GM23338 (cell line): ENCODE measurements around the gene NKD1. TPM values are rescaled to one million over a fixed set of nuclear protein-coding genes. Genes with fewer than 3 reads are reported as not detected.

Source experiments
- ATAC-seq: fragments of 200-7000 bp; cut with Tn5 transposase; 3 replicates; pipeline ENCODE4 v1.9.1; 2020
- DNase-seq: peaks from one replicate; pipeline ENCODE4 v3.0.0-alpha.2; 2015; ENCODE audit warnings: low spot score
- H2AFZ ChIP-seq: fragments of 200-600 bp; sonication (generic); 2 replicates; pipeline ENCODE4 v1.8.0; 2016; ENCODE audit warnings: antibody characterized with exemption, mild to moderate bottlenecking, moderate library complexity
- H3F3A ChIP-seq: fragments of 200-600 bp; sonication (generic); replicated peaks from 2 replicates; pipeline ENCODE4 v1.8.0; 2017; ENCODE audit warnings: antibody characterized with exemption, mixed run types, low read depth
- H3K27ac ChIP-seq: fragments of 200-600 bp; sonication (generic); 2 replicates; pipeline ENCODE4 v1.6.1; 2016; ENCODE audit warnings: low read depth
- H3K27me3 ChIP-seq: fragments of 200-600 bp; sonication (generic); 2 replicates; pipeline ENCODE4 v1.8.0; 2016; ENCODE audit warnings: mild to moderate bottlenecking, mixed run types, moderate library complexity; ENCODE audit not compliant: insufficient read depth
- H3K36me3 ChIP-seq: fragments of 200-600 bp; sonication (generic); 2 replicates; pipeline ENCODE4 v1.8.0; 2016; ENCODE audit warnings: mild to moderate bottlenecking; ENCODE audit not compliant: insufficient read depth
- H3K4me1 ChIP-seq: fragments of 200-600 bp; sonication (generic); 2 replicates; pipeline ENCODE4 v1.8.0; 2016; ENCODE audit warnings: mild to moderate bottlenecking, moderate library complexity; ENCODE audit not compliant: insufficient read depth
- H3K4me2 ChIP-seq: fragments of 200-600 bp; sonication (generic); 2 replicates; pipeline ENCODE4 v1.7.1; 2017; ENCODE audit warnings: mixed run types
- H3K4me3 ChIP-seq: fragments of 200-600 bp; sonication (generic); 2 replicates; pipeline ENCODE4 v1.6.1; 2016; ENCODE audit warnings: mixed run types
- H3K79me2 ChIP-seq: fragments of 200-600 bp; sonication (generic); replicated peaks from 2 replicates; pipeline ENCODE4 v1.8.0; 2017; ENCODE audit warnings: mild to moderate bottlenecking; ENCODE audit not compliant: insufficient read depth
- H3K9me2 ChIP-seq: fragments of 200-600 bp; sonication (generic); 2 replicates; pipeline ENCODE4 v1.8.0; 2017; ENCODE audit not compliant: insufficient read depth
- H4K20me1 ChIP-seq: fragments of 200-600 bp; sonication (generic); replicated peaks from 2 replicates; pipeline ENCODE4 v1.8.0; 2017; ENCODE audit warnings: mild to moderate bottlenecking; ENCODE audit not compliant: insufficient read depth
- H3K27ac Mint-ChIP-seq: 2 replicates; pipeline ENCODE4 v1.8.0; 2020; ENCODE audit warnings: inconsistent platforms, mild to moderate bottlenecking, moderate library complexity, mixed read lengths
- H3K27me3 Mint-ChIP-seq: 3 replicates; pipeline ENCODE4 v1.8.0; 2022; ENCODE audit warnings: low read depth, mild to moderate bottlenecking, moderate library complexity, mixed read lengths, inconsistent platforms; ENCODE audit not compliant: insufficient read depth, poor library complexity
- H3K36me3 Mint-ChIP-seq: 3 replicates; pipeline ENCODE4 v1.8.0; 2021; ENCODE audit warnings: low read depth, mild to moderate bottlenecking, inconsistent platforms, moderate library complexity, mixed read lengths
- H3K4me1 Mint-ChIP-seq: 3 replicates; pipeline ENCODE4 v1.8.0; 2020; ENCODE audit warnings: mild to moderate bottlenecking, inconsistent platforms, mixed read lengths
- H3K4me3 Mint-ChIP-seq: 3 replicates; pipeline ENCODE4 v1.8.0; 2021; ENCODE audit warnings: moderate library complexity, mild to moderate bottlenecking, inconsistent platforms, mixed read lengths
- H3K9me3 Mint-ChIP-seq: 3 replicates; pipeline ENCODE4 v1.8.0; 2020; ENCODE audit warnings: moderate library complexity, mild to moderate bottlenecking, inconsistent platforms, mixed read lengths
- CREB1 ChIP-seq: fragments of 250-450 bp; sonication (Bioruptor Pico); IDR thresholded peaks from 2 replicates; pipeline ENCODE4 v1.5.0; 2020; ENCODE audit warnings: low read depth, mild to moderate bottlenecking, moderate library complexity
- CTCF ChIP-seq, 2 experiments: fragments of 200-600 bp in 1 of 2; sonication (generic) in 1 of 2; conservative IDR thresholded peaks; 2 replicates each; pipeline versions ENCODE4 v1.5.1 to v1.6.1; 2016 to 2017; ENCODE audit warnings: antibody characterized with exemption in 2 of 2, low read depth in 2 of 2, mild to moderate bottlenecking in 2 of 2, moderate library complexity in 1 of 2
- EZH2 ChIP-seq: fragments of 200-600 bp; sonication (generic); IDR thresholded peaks from one replicate; pipeline ENCODE4 v1.8.0; 2017; ENCODE audit warnings: antibody characterized with exemption, mild to moderate bottlenecking, low read depth; ENCODE audit not compliant: unreplicated experiment
- EZH2phosphoT487 ChIP-seq: fragments of 200-600 bp; sonication (generic); IDR thresholded peaks from one replicate; pipeline ENCODE4 v1.8.1; 2018; ENCODE audit warnings: antibody characterized with exemption; ENCODE audit not compliant: unreplicated experiment
- JUNB ChIP-seq: IDR thresholded peaks from one replicate; pipeline ENCODE4 v1.6.1; 2016; ENCODE audit warnings: antibody characterized with exemption; ENCODE audit not compliant: unreplicated experiment
- NANOG ChIP-seq: IDR thresholded peaks from 2 replicates; pipeline ENCODE4 v1.6.1; 2016; ENCODE audit warnings: antibody characterized with exemption, borderline replicate concordance
- POLR2AphosphoS5 ChIP-seq: IDR thresholded peaks from 2 replicates; pipeline ENCODE4 v1.6.1; 2016; ENCODE audit warnings: antibody characterized with exemption, low read depth
- REST ChIP-seq: IDR thresholded peaks from one replicate; pipeline ENCODE4 v1.6.1; 2018; ENCODE audit warnings: antibody characterized with exemption; ENCODE audit not compliant: unreplicated experiment
- STAT1 ChIP-seq: IDR thresholded peaks from one replicate; pipeline ENCODE4 v1.6.1; 2016; ENCODE audit warnings: antibody characterized with exemption; ENCODE audit not compliant: unreplicated experiment
- ZNF114 ChIP-seq: fragments of 250-450 bp; sonication (Bioruptor Pico); IDR thresholded peaks from 2 replicates; pipeline ENCODE4 v1.5.0; 2020; ENCODE audit warnings: mild to moderate bottlenecking, moderate library complexity
- ZNF331 ChIP-seq: fragments of 250-450 bp; sonication (Bioruptor Pico); IDR thresholded peaks from 2 replicates; pipeline ENCODE4 v1.5.0; 2020; ENCODE audit warnings: low read depth, mild to moderate bottlenecking, moderate library complexity
- polyA plus RNA-seq: library from polyadenylated mRNA; unstranded; fragments of >200 nt; fragmentation: Nextera tagmentation; extraction: Ambion mirVana; gene quantifications from 2 replicates; pipeline ENCODE4 v1.2.1, GENCODE V29; 2016
- total RNA-seq: library from RNA; depleted of rRNA; stranded (reverse); fragments of >200 nt; shearing (Covaris generic); gene quantifications from 2 replicates; pipeline ENCODE4 v1.2.3, GENCODE V29; 2014
- TF ChIP-seq, protein P1 (sequence below): IDR thresholded peaks from 2 replicates; pipeline ENCODE4 v1.6.1; 2016; ENCODE audit warnings: antibody characterized with exemption

Gene NKD1
- total and polyA plus RNA-seq, 2 experiments from 2014 or later, result 2.1 to 2.3 TPM

- TF ChIP-seq REST (no peak), POLR2AphosphoS5 (no peak), ZNF331 (CRISPR knock-in tag) (no peak), NANOG (no peak), CREB1 (CRISPR knock-in tag) (no peak), EZH2 (no peak), CTCF (conservative IDR thresholded peaks at IDR 0.05; ENCODE audit: low read depth in 2 of 2) (no peak), JUNB (no peak)
Observed at GRCh38 chr16:50520451-50521245, 27.5 kb upstream of the NKD1 start (continued).

- Histone ChIP-seq H3K27ac (no peak overlapping the region), H4K20me1 (no peaks in the 10 kb centered on the region), H3K36me3 (no peaks in the 10 kb centered on the region), H3K4me2 (no peak overlapping the region), H3K4me1 (no peaks in the 10 kb centered on the region), H3K79me2 (no peaks in the 10 kb centered on the region), H3K27me3 (no peaks in the 10 kb centered on the region), H3K4me3 (no peak overlapping the region), H3F3A (no peaks in the 10 kb centered on the region), H2AFZ (0 out of 2 replicates have a peak overlapping the region, but pooled peaks have one; percentile 18), H3K9me2 (0 out of 2 replicates have a peak, but pooled peaks cover 6% of the 10 kb centered on the region)
- no peak for ATAC-seq
- TF ChIP-seq EZH2phosphoT487 (no peak), STAT1 (no peak), POLR2AphosphoS5 (no peak), JUNB (no peak), CREB1 (CRISPR knock-in tag) (no peak), NANOG (no peak), ZNF114 (CRISPR knock-in tag) (no peak), EZH2 (no peak)
- TF ChIP-seq, protein P1, sequence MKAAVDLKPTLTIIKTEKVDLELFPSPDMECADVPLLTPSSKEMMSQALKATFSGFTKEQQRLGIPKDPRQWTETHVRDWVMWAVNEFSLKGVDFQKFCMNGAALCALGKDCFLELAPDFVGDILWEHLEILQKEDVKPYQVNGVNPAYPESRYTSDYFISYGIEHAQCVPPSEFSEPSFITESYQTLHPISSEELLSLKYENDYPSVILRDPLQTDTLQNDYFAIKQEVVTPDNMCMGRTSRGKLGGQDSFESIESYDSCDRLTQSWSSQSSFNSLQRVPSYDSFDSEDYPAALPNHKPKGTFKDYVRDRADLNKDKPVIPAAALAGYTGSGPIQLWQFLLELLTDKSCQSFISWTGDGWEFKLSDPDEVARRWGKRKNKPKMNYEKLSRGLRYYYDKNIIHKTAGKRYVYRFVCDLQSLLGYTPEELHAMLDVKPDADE, result no peak
- Mint-ChIP-seq H3K36me3 (peaks cover 7% of the 10 kb centered on the region; the same call in 2 of the 3 replicates), H3K9me3 (peaks cover 9% of the 10 kb centered on the region), H3K4me3 (no peak overlapping the region), H3K27me3 (peaks cover 2% of the 10 kb centered on the region), H3K4me1 (no peaks in the 10 kb centered on the region), H3K27ac (no peak overlapping the region)
- no peak for DNase-seq
Observed at GRCh38 chr16:50521246-50521900, 26.8 kb upstream of the NKD1 start.
